ENCODE data around the gene IRF9.
A peak's percentile ranks its signal among the peaks of the same experiment; 100 is the strongest.

IRF9 gene

GRCh38 chr14:24179961-24180796 lies 19.1 kb downstream of the IRF9 start (continued):
- TF ChIP-seq ZNF10 (tag by site-specific recombination; IDR thresholded peaks at IDR 0.05) (no peak), ZNF398 (tag by site-specific recombination; IDR thresholded peaks at IDR 0.05) (no peak), ZNF639 (tag by site-specific recombination; IDR thresholded peaks at IDR 0.05) (0 out of 2 replicates have a peak, but pooled peaks have one; percentile 51), IKZF3 (tag by site-specific recombination; IDR thresholded peaks at IDR 0.05) (no peak), ZNF792 (tag by site-specific recombination; IDR thresholded peaks at IDR 0.05) (no peak), SALL2 (tag by site-specific recombination; IDR thresholded peaks at IDR 0.05; ENCODE audit: borderline replicate concordance) (no peak), ZNF549 (tag by site-specific recombination; IDR thresholded peaks at IDR 0.05) (no peak), ZNF701 (tag by site-specific recombination; IDR thresholded peaks at IDR 0.05) (no peak), ZNF561 (tag by site-specific recombination; IDR thresholded peaks at IDR 0.05; ENCODE audit: borderline replicate concordance) (no peak), TCF7L2 (IDR thresholded peaks at IDR 0.05; ENCODE audit: borderline replicate concordance, low read depth, low read length) (no peak), HOXD13 (CRISPR knock-in tag; IDR thresholded peaks at IDR 0.05; ENCODE audit: borderline replicate concordance) (no peak), ZBTB20 (tag by site-specific recombination; IDR thresholded peaks at IDR 0.05) (no peak), ZBTB21 (tag by site-specific recombination; IDR thresholded peaks at IDR 0.05) (peak; percentile 97), KLF1 (tag by site-specific recombination; IDR thresholded peaks at IDR 0.05) (no peak), ZNF140 (tag by site-specific recombination; IDR thresholded peaks at IDR 0.05) (no peak), ZNF580 (tag by site-specific recombination; IDR thresholded peaks at IDR 0.05) (no peak), ZNF16 (tag by site-specific recombination; IDR thresholded peaks at IDR 0.05; ENCODE audit: low read depth) (no peak), ZNF138 (tag by site-specific recombination; IDR thresholded peaks at IDR 0.05; ENCODE audit: borderline replicate concordance) (no peak), ZNF292 (tag by site-specific recombination; IDR thresholded peaks at IDR 0.05; ENCODE audit: borderline replicate concordance, low read depth) (no peak), ATF2 (tag by site-specific recombination; IDR thresholded peaks at IDR 0.05; ENCODE audit: low read depth) (peak; percentile 98), ZNF121 (tag by site-specific recombination; IDR thresholded peaks at IDR 0.05) (no peak), ZNF266 (tag by site-specific recombination; IDR thresholded peaks at IDR 0.05; ENCODE audit: low read depth) (no peak), GLI2 (tag by site-specific recombination; IDR thresholded peaks at IDR 0.05; ENCODE audit: borderline replicate concordance, low read depth) (no peak), ZNF510 (tag by site-specific recombination; IDR thresholded peaks at IDR 0.05; ENCODE audit: insufficient replicate concordance) (no peak), OSR2 (tag by site-specific recombination; IDR thresholded peaks at IDR 0.05) (peak; percentile 18; the same call in 1 of the 2 replicates), ZNF23 (tag by site-specific recombination; IDR thresholded peaks at IDR 0.05; ENCODE audit: borderline replicate concordance) (no peak), GLIS1 (tag by site-specific recombination; IDR thresholded peaks at IDR 0.05) (no peak), ZNF280C (tag by site-specific recombination; IDR thresholded peaks at IDR 0.05) (no peak), MYNN (tag by site-specific recombination; IDR thresholded peaks at IDR 0.05; ENCODE audit: borderline replicate concordance) (no peak), ZNF626 (tag by site-specific recombination; IDR thresholded peaks at IDR 0.05) (no peak)
- TF ChIP-seq, protein P1, sequence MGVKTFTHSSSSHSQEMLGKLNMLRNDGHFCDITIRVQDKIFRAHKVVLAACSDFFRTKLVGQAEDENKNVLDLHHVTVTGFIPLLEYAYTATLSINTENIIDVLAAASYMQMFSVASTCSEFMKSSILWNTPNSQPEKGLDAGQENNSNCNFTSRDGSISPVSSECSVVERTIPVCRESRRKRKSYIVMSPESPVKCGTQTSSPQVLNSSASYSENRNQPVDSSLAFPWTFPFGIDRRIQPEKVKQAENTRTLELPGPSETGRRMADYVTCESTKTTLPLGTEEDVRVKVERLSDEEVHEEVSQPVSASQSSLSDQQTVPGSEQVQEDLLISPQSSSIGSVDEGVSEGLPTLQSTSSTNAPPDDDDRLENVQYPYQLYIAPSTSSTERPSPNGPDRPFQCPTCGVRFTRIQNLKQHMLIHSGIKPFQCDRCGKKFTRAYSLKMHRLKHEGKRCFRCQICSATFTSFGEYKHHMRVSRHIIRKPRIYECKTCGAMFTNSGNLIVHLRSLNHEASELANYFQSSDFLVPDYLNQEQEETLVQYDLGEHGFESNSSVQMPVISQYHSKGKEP (tag by site-specific recombination; IDR thresholded peaks at IDR 0.05) = no peak
